Heart left ventricle (tissue), 13 donors: ENCODE data around the gene GLT8D2.

Experiments
- CTCF ChIP-seq, 12 donors: fragments of 200-600 bp; sonication (generic) in 4 of 12; IDR thresholded peaks; one replicate each; pipeline versions ENCODE4 v1.5.0 to v1.8.0; 2018 to 2022; ENCODE audit warnings: antibody characterized with exemption in 12 of 12, mild to moderate bottlenecking in 5 of 12
- POLR2A ChIP-seq, 2 donors: fragments of 450-650 bp; IDR thresholded peaks; one replicate each; pipeline ENCODE4 v1.6.1; 2017; ENCODE audit warnings: antibody characterized with exemption in 2 of 2, mild to moderate bottlenecking in 2 of 2, moderate library complexity in 2 of 2
- donor health status: ischemic (EF 13 %, LVEDD 7.1; RV severe dilation, severe dysfunction).
- donor health status: DM: no; HTN: yes; CAD: no.
- donor health status: DM: no; HTN: no; CAD: no.
- donor health status: ischemic (EF 25% LVEDD 6.9; RV normal size, moderate dysfunction).
- donor health status: ischemic (EF 25% LVEDD 5.7; RV mildly dilated, moderate dysfunction).
- donor health status: ischemic (EF 35%, LVEDD 5.7; RV mildly dilated, moderate dysfunction).
- donor health status: nonischemic (EF 11% LVEDD 7.7; RV severe dilation, severe dysfunction).
- donor health status: DM: yes; HTN: yes; CAD: no.
- donor health status: PGD.
- donor health status: ischemic (EF 29% LVEDD 5.4; RV normal size, mild dysfunction).
- donor health status: nonischemic (EF 23%, LVEDD 6.1; RV moderate dilation, normal function).

- TF ChIP-seq CTCF (IDR thresholded peaks at IDR 0.05), result no peak
- TF ChIP-seq POLR2A (IDR thresholded peaks at IDR 0.05), result no peak
Observed at GRCh38 chr12:104080764-104081163, 30.8 kb upstream of the GLT8D2 start.
